Spinal cord (tissue), 10 donors: ENCODE measurements around the gene SPATA6. TPM values are rescaled to one million over a fixed set of nuclear protein-coding genes. Genes with fewer than 3 reads are reported as not detected.
"Not testable (repeated sequence)": the region's sequence is repeated elsewhere in the genome, so short reads cannot be mapped to it uniquely, and the experiment has no call there.

ENCODE experiments used
- DNase-seq, 6 donors: peaks; one replicate each; pipeline versions ENCODE4 v3.0.0 to v3.0.0-alpha.2; 2013 to 2015; ENCODE audit warnings: low spot score in 6 of 6, low read depth in 4 of 6
- H3K27ac ChIP-seq: one replicate; pipeline ENCODE4 v1.5.1; 2013; ENCODE audit warnings: low read depth, low read length, control low read depth
- H3K27me3 ChIP-seq: one replicate; pipeline ENCODE4 v1.6.1; 2013; ENCODE audit warnings: low read length; ENCODE audit not compliant: control insufficient read depth, insufficient read depth
- H3K36me3 ChIP-seq: one replicate; pipeline ENCODE4 v1.6.1; 2013; ENCODE audit warnings: low read length; ENCODE audit not compliant: control insufficient read depth, insufficient read depth
- H3K4me1 ChIP-seq: one replicate; pipeline ENCODE4 v1.6.1; 2013; ENCODE audit warnings: low read length; ENCODE audit not compliant: control insufficient read depth, insufficient read depth
- H3K4me3 ChIP-seq: one replicate; pipeline ENCODE4 v1.5.1; 2013; ENCODE audit warnings: low read depth, low read length, control low read depth
- H3K9me3 ChIP-seq: one replicate; pipeline ENCODE4 v1.6.1; 2013; ENCODE audit warnings: low read length; ENCODE audit not compliant: control insufficient read depth, insufficient read depth
- WGBS: methylation state at CpG from one replicate; pipeline ENCODE4 v1.1.5; 2013; ENCODE audit warnings: missing lambda C conversion rate; ENCODE audit not compliant: insufficient coverage; 5-methylcytosine and 5-hydroxymethylcytosine counted together
- polyA plus RNA-seq, 2 donors: library from polyadenylated mRNA; unstranded; fragments of 120-200 nt; gene quantifications; one replicate each; pipeline ENCODE4 v1.2.1, GENCODE V29; 2013; ENCODE audit not compliant: insufficient read length in 2 of 2
- total RNA-seq, 2 donors: library from RNA; depleted of rRNA in 1 of 2; stranded (reverse); fragments of 120-200 nt in 1 of 2; fragments of >200 nt in 1 of 2; gene quantifications; one replicate each; pipeline versions ENCODE4 v1.2.3 to v1.2.4, GENCODE V29; 2013 to 2014
- donor health status: healthy.

SPATA6 gene
- total and polyA plus RNA-seq, 4 donors, result 18.7 to 71.1 (median 33.9) TPM

DNA sequence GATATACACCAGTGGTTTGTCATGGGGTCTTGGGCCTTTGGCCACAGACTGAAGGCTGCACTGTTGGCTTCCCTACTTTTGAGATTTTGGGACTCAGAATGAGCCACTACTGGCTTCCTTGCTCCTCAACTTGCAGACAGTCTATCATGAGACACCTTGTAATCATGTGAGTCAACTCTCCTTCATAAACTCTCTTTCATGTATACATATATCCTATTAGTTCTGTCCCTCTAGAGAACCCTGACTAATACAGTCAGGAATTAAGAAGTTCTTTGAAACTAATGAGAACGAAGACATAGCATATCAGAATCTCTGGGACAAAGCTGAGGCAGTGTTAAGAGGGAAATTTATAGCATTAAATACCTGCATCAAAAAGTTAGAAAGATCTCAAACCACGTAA is 138.7 kb downstream of the SPATA6 start:
- H3K4me1 ChIP-seq, result no peaks in the 10 kb centered on the region
- H3K4me3 ChIP-seq, result no peak overlapping the region
- peaks cover 18% of the 10 kb centered on the region for H3K9me3 ChIP-seq
- no CpG with 5 or more reads among the region's 2 CpGs for WGBS
- peaks cover 10% of the 10 kb centered on the region for H3K36me3 ChIP-seq
- no peaks in the 10 kb centered on the region for H3K27me3 ChIP-seq
- no peak overlapping the region for H3K27ac ChIP-seq
- DNase-seq, result no peak

DNA sequence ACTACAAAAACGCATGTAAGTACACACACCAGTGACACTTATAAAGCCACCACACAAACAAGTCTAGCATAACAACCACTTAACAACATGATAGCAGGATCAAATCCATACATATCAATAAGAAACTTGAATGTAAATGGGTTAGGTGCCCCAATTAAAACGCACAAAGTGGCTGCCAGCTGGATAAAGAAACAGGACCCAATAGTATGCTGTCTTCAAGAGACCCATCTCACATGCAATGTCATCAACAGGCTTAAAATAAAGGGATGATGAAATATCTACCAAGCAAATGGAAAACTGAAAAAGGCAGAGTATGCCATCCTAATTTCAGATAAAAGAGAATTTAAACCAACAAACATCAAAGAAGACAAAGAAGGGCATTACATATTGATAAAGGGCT is 139.9 kb downstream of the SPATA6 start:
- peaks cover 18% of the 10 kb centered on the region for H3K9me3 ChIP-seq
- no peaks in the 10 kb centered on the region for H3K27me3 ChIP-seq
- H3K4me1 ChIP-seq, result no peaks in the 10 kb centered on the region
- H3K27ac ChIP-seq, result no peak overlapping the region
- WGBS, result no CpG with 5 or more reads among the region's 2 CpGs
- H3K4me3 ChIP-seq, result no peak overlapping the region
- DNase-seq, result no peak
- peaks cover 10% of the 10 kb centered on the region for H3K36me3 ChIP-seq

- Histone ChIP-seq H3K4me3 (no peak overlapping the region), H3K4me1 (no peaks in the 10 kb centered on the region), H3K36me3 (peaks cover 14% of the 10 kb centered on the region), H3K27me3 (no peaks in the 10 kb centered on the region), H3K9me3 (peaks cover 24% of the 10 kb centered on the region), H3K27ac (no peak overlapping the region)
- DNase-seq, result no peak
- WGBS, result 100% methylated on average over 2 of the region's 2 CpGs
Observed at GRCh38 chr1:48329905-48330304, 142.1 kb downstream of the SPATA6 start.

DNA sequence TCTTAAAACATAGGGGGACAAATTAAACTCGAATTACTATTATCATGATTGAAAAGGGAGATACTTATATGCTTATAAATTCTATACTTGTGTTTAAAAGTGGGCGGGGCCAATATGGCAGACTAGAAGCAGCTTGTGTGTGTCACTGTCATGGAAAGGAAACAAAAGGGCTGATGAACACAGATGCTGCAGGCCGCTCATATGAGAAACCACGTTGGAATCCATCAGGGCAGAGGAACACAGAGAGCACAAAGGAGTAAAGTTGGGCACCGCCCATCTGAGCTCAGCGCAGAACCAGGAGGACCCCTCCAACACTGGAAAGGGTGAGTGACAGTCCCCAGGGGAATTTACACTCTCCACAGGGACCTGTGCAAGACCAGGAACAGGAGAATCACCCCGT is 142.5 kb downstream of the SPATA6 start:
- DNase-seq, result no peak
- no peaks in the 10 kb centered on the region for H3K4me1 ChIP-seq
- no peaks in the 10 kb centered on the region for H3K27me3 ChIP-seq
- H3K9me3 ChIP-seq, result peaks cover 22% of the 10 kb centered on the region
- no peak overlapping the region for H3K27ac ChIP-seq
- WGBS, result 80% methylated on average over 5 of the region's 7 CpGs
- H3K4me3 ChIP-seq, result no peak overlapping the region
- peaks cover 15% of the 10 kb centered on the region for H3K36me3 ChIP-seq

DNA sequence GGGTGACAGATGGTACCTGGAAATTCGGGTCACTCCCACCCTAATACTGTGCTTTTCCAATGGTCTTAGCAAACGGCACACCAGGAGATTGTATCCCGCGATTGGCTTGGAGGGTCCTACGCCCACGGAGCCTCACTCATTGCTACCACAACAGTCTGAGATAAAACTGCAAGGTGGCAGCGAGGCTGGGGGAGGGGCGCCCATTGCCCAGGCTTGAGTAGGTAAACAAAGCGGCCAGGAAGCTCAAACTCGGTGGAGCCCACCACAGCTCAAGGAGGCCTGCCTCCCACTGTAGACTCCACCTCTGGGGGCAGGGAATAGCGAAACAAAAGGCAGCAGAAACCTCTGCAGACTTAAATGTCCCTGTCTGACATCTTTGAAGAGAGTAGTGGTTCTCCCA is 160.2 kb downstream of the SPATA6 start:
- not testable (repeated sequence) for H3K9me3 ChIP-seq, H3K27ac ChIP-seq, H3K27me3 ChIP-seq, H3K36me3 ChIP-seq, H3K4me3 ChIP-seq, DNase-seq, H3K4me1 ChIP-seq
- WGBS, result 98% methylated on average over 8 of the region's 11 CpGs

DNA sequence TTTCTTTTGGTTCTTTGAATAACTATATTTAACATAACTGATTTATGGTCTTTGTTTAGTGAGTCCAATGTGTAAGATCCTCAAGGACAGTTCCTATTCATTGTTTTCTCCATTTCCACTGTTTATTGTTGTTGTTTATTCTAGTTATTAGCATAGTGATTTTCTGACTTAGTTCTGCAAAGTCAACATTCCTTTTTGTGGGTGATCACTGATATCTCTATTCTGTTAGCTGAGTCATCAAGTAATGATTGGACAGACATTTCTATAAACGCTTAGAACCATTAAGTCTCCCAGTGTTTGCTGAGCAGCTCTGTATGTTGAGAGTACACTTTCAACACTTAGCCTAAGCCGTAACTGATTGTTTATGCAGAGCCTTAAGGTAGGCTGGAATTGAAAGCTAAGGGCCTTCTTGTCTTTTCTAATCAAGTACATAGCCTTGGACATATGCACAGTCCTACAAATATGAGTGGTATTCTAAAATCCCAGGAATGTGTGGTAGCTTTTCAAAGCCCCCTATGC is 162.4 kb downstream of the SPATA6 start:
- Histone ChIP-seq H3K9me3 (peaks cover 8% of the 10 kb centered on the region), H3K27me3 (no peaks in the 10 kb centered on the region), H3K27ac (no peak overlapping the region), H3K4me1 (no peaks in the 10 kb centered on the region), H3K4me3 (no peak overlapping the region), H3K36me3 (peaks cover 5% of the 10 kb centered on the region)
- no peak for DNase-seq
- WGBS, result no CpG with 5 or more reads among the region's 2 CpGs

- H3K4me3 ChIP-seq, result no peak overlapping the region
- no peak overlapping the region for H3K27ac ChIP-seq
- no peaks in the 10 kb centered on the region for H3K4me1 ChIP-seq
- no peaks in the 10 kb centered on the region for H3K36me3 ChIP-seq
- no peaks in the 10 kb centered on the region for H3K9me3 ChIP-seq
- no peaks in the 10 kb centered on the region for H3K27me3 ChIP-seq
- no peak for DNase-seq
Observed at GRCh38 chr1:48302652-48303051, 169.4 kb downstream of the SPATA6 start.

GRCh38 chr1:48294656-48295055 is 177.3 kb downstream of the SPATA6 start:
- Histone ChIP-seq H3K36me3 (no peaks in the 10 kb centered on the region), H3K9me3 (no peaks in the 10 kb centered on the region), H3K4me1 (no peaks in the 10 kb centered on the region), H3K27me3 (no peaks in the 10 kb centered on the region), H3K27ac (no peak overlapping the region), H3K4me3 (no peak overlapping the region)
- WGBS, result no CpG with 5 or more reads among the region's 1 CpG
- DNase-seq, result no peak

DNA sequence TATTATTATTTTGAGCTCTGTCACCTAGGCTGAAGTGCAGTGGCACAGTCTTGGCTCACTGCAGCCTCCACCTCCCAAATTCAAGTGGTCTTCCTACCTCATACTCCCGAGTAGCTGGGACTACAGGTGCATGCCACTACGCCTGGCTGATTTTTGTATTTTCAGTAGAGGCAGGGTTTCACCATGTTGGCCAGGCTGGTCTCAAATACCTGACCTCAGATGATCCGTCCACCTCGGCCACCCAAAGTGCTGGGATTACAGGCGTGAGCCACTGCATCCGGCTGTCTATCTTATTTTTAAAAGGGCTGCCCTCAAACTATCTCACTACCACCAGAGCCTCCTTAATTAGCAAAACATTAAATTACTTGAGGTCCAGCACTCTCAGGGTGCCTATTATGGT is 177.9 kb downstream of the SPATA6 start:
- not testable (repeated sequence) for H3K36me3 ChIP-seq, DNase-seq, H3K9me3 ChIP-seq, H3K27me3 ChIP-seq, H3K4me1 ChIP-seq, H3K27ac ChIP-seq, H3K4me3 ChIP-seq
- 100% methylated on average over 3 of the region's 6 CpGs for WGBS

DNA sequence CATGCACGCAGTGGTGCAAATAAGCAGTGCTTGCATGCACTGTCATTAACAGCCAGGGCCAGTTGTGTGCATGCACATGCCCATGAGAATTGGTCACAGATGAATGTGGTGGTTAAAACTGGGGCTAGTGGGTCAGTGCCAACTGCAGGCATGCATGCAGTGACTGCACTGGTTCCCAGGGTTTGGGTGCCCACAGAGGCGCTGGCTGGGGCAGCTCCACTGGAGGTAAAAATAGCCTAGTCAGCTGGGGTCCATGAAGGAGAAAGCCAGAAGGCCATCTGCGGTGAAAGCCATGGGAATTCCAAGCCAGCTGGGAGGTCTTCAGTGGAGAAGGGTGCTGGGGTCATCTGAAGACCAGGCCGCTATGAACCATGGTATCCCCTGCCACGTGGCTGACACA is 179.3 kb downstream of the SPATA6 start:
- WGBS, result 97% methylated on average over 5 of the region's 5 CpGs
- no peak for DNase-seq
- no peaks in the 10 kb centered on the region for H3K9me3 ChIP-seq
- H3K4me1 ChIP-seq, result no peaks in the 10 kb centered on the region
- no peak overlapping the region for H3K4me3 ChIP-seq
- no peak overlapping the region for H3K27ac ChIP-seq
- no peaks in the 10 kb centered on the region for H3K36me3 ChIP-seq
- no peaks in the 10 kb centered on the region for H3K27me3 ChIP-seq
